HEK293 (cell line): Measurements from ENCODE around the gene ISYNA1.

Experiments used
- HOXA7 ChIP-seq: sonication (generic); formaldehyde crosslinking; IDR thresholded peaks from 2 replicates; pipeline ENCODE4 v1.8.1; 2022; ENCODE audit warnings: missing genetic modification reagents, borderline replicate concordance
- MZF1 ChIP-seq: fragments of 450-650 bp; formaldehyde crosslinking; IDR thresholded peaks from 2 replicates; pipeline ENCODE4 v1.5.1; 2017; ENCODE audit warnings: missing biosample characterization, missing genetic modification characterization, borderline replicate concordance
- OSR2 ChIP-seq: fragments of 450-650 bp; formaldehyde crosslinking; IDR thresholded peaks from 2 replicates; pipeline ENCODE4 v1.5.1; 2016; ENCODE audit warnings: missing biosample characterization, missing genetic modification characterization
- RBAK ChIP-seq: fragments of 450-650 bp; formaldehyde crosslinking; IDR thresholded peaks from 2 replicates; pipeline ENCODE4 v1.5.1; 2016; ENCODE audit warnings: missing biosample characterization, missing genetic modification characterization
- ZBTB1 ChIP-seq: fragments of 450-650 bp; formaldehyde crosslinking; IDR thresholded peaks from 2 replicates; pipeline ENCODE4 v1.5.1; 2016; ENCODE audit warnings: missing biosample characterization, missing genetic modification characterization
- ZNF19 ChIP-seq: fragments of 450-650 bp; formaldehyde crosslinking; IDR thresholded peaks from 2 replicates; pipeline ENCODE4; 2016; ENCODE audit warnings: missing biosample characterization, missing genetic modification characterization, low read depth
- ZNF274 ChIP-seq, 2 experiments: fragments of 200-500 bp in 1 of 2; fragments of 450-650 bp in 1 of 2; sonication (Bioruptor generic) in 1 of 2; formaldehyde crosslinking in 1 of 2; IDR thresholded peaks; 2 replicates each; pipeline versions ENCODE4 v1.5.1 to v1.6.1; 2014 to 2016; ENCODE audit warnings: borderline replicate concordance in 1 of 2, inconsistent platforms in 1 of 2, low read length in 1 of 2, missing biosample characterization in 1 of 2, missing genetic modification characterization in 1 of 2
- ZNF292 ChIP-seq: fragments of 450-650 bp; formaldehyde crosslinking; IDR thresholded peaks from 2 replicates; pipeline ENCODE4 v1.5.1; 2016; ENCODE audit warnings: low read depth, missing biosample characterization, missing genetic modification characterization, borderline replicate concordance
- ZNF510 ChIP-seq: fragments of 450-650 bp; formaldehyde crosslinking; IDR thresholded peaks from 2 replicates; pipeline ENCODE4 v1.5.1; 2018; ENCODE audit warnings: mild to moderate bottlenecking, missing genetic modification characterization, missing biosample characterization; ENCODE audit not compliant: insufficient replicate concordance
- ZNF670 ChIP-seq: fragments of 450-650 bp; formaldehyde crosslinking; IDR thresholded peaks from 2 replicates; pipeline ENCODE4 v1.5.1; 2016; ENCODE audit warnings: missing biosample characterization, missing genetic modification characterization, low read depth
- ZNF776 ChIP-seq: fragments of 450-650 bp; formaldehyde crosslinking; IDR thresholded peaks from 2 replicates; pipeline ENCODE4 v1.5.0; 2017; ENCODE audit warnings: missing biosample characterization, missing genetic modification characterization, borderline replicate concordance
- TF ChIP-seq, protein P1 (sequence below): fragments of 450-650 bp; formaldehyde crosslinking; IDR thresholded peaks from 2 replicates; pipeline ENCODE4 v1.5.1; 2016; ENCODE audit warnings: missing biosample characterization, missing genetic modification characterization
- TF ChIP-seq, protein P2 (sequence below): fragments of 450-650 bp; formaldehyde crosslinking; IDR thresholded peaks from 2 replicates; pipeline ENCODE4 v1.5.1; 2016; ENCODE audit warnings: missing biosample characterization, missing genetic modification characterization, low read depth
- TF ChIP-seq, protein P3 (sequence below): fragments of 450-650 bp; formaldehyde crosslinking; IDR thresholded peaks from 2 replicates; pipeline ENCODE4 v1.5.1; 2017; ENCODE audit warnings: missing biosample characterization, missing genetic modification characterization

DNA sequence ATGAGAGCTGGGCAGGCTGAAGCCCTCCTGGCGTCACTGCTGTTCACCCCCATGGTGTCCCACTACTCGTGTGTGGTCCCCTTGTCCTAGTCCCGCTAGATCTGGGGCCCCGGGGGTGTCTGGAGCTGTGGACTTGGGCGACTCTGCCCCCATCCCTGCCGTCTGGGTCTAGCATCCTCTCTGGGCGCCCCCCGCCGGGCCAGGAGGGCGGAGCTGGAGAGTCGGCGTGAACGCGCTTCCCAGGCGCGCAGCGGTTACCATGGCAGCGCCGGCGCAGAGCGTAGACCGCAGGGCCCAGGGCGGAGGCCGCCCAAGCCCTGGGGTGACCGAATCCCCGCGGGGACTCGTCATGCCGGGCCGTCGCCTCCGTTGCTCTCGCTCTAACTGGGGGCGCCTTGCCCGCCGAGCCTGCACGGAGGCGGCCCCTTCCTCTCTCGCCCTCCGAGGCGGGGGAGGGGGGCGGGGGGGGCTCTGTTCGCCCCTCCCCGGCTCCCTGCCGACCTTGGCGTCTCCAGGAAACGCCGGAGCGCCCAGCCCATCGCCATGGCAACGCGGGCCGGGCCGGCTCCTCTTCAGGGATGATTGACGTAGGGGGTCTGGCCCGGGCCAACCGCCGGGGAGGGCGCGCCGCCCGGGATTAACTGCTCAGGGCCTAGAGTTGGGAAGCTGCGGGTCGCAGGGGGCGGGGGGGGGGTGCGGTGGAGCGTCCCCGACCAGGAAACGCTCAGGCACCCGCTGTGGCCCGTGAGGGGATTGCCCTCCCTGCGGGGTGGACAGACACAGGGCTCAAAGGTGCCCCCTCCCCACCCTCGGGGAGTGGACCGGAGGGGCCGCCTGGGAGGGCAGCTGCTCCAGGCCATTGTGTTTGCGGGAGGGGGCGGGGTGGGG, 8.9 kb downstream of the ISYNA1 start:
- TF ChIP-seq, protein P1, sequence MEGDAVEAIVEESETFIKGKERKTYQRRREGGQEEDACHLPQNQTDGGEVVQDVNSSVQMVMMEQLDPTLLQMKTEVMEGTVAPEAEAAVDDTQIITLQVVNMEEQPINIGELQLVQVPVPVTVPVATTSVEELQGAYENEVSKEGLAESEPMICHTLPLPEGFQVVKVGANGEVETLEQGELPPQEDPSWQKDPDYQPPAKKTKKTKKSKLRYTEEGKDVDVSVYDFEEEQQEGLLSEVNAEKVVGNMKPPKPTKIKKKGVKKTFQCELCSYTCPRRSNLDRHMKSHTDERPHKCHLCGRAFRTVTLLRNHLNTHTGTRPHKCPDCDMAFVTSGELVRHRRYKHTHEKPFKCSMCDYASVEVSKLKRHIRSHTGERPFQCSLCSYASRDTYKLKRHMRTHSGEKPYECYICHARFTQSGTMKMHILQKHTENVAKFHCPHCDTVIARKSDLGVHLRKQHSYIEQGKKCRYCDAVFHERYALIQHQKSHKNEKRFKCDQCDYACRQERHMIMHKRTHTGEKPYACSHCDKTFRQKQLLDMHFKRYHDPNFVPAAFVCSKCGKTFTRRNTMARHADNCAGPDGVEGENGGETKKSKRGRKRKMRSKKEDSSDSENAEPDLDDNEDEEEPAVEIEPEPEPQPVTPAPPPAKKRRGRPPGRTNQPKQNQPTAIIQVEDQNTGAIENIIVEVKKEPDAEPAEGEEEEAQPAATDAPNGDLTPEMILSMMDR (tag by site-specific recombination) = peak; percentile 64
- TF ChIP-seq, protein P2, sequence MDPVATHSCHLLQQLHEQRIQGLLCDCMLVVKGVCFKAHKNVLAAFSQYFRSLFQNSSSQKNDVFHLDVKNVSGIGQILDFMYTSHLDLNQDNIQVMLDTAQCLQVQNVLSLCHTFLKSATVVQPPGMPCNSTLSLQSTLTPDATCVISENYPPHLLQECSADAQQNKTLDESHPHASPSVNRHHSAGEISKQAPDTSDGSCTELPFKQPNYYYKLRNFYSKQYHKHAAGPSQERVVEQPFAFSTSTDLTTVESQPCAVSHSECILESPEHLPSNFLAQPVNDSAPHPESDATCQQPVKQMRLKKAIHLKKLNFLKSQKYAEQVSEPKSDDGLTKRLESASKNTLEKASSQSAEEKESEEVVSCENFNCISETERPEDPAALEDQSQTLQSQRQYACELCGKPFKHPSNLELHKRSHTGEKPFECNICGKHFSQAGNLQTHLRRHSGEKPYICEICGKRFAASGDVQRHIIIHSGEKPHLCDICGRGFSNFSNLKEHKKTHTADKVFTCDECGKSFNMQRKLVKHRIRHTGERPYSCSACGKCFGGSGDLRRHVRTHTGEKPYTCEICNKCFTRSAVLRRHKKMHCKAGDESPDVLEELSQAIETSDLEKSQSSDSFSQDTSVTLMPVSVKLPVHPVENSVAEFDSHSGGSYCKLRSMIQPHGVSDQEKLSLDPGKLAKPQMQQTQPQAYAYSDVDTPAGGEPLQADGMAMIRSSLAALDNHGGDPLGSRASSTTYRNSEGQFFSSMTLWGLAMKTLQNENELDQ (tag by site-specific recombination) = no peak
- no peak for TF ChIP-seq ZBTB1 (tag by site-specific recombination)
- TF ChIP-seq ZNF776 (tag by site-specific recombination) = no peak
- peak; percentile 65; the same call in 1 of the 2 replicates for TF ChIP-seq MZF1
- TF ChIP-seq, protein P3, sequence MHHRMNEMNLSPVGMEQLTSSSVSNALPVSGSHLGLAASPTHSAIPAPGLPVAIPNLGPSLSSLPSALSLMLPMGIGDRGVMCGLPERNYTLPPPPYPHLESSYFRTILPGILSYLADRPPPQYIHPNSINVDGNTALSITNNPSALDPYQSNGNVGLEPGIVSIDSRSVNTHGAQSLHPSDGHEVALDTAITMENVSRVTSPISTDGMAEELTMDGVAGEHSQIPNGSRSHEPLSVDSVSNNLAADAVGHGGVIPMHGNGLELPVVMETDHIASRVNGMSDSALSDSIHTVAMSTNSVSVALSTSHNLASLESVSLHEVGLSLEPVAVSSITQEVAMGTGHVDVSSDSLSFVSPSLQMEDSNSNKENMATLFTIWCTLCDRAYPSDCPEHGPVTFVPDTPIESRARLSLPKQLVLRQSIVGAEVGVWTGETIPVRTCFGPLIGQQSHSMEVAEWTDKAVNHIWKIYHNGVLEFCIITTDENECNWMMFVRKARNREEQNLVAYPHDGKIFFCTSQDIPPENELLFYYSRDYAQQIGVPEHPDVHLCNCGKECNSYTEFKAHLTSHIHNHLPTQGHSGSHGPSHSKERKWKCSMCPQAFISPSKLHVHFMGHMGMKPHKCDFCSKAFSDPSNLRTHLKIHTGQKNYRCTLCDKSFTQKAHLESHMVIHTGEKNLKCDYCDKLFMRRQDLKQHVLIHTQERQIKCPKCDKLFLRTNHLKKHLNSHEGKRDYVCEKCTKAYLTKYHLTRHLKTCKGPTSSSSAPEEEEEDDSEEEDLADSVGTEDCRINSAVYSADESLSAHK (tag by site-specific recombination) = no peak
- no peak for TF ChIP-seq ZNF19 (tag by site-specific recombination)
- TF ChIP-seq HOXA7 = no peak
- no peak for TF ChIP-seq ZNF670 (tag by site-specific recombination)
- no peak for TF ChIP-seq OSR2
- TF ChIP-seq ZNF292 (tag by site-specific recombination) = no peak
- no peak for TF ChIP-seq ZNF274 (IDR thresholded peaks at IDR 0.05; ENCODE audit: low read length)
- no peak for TF ChIP-seq ZNF274 (tag by site-specific recombination; IDR thresholded peaks at IDR 0.05; ENCODE audit: borderline replicate concordance)
- TF ChIP-seq ZNF510 (tag by site-specific recombination) = no peak
- no peak for TF ChIP-seq RBAK (tag by site-specific recombination)
